Measurements from ENCODE around the gene SCN3A.
A peak's percentile ranks its signal among the peaks of the same experiment; 100 is the strongest.

SCN3A gene

DNA sequence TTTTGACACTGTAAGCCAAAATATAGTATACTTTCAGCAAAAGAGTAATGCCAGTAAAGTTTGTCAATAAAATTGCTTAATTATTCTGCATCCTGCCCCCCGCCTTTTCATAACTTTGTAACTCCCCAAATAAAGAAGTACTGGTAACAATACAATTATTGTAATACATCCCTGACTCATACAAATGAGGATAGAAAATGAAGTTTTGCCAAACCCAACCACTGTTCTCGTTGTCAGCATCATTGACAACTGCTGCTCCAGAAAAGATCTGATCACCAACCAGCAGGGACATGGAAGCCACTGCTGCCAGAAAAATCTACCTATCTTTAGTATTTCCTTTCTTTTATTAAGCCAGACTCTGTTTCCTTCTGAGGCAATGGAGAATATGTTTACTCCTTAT lies 27.1 kb downstream of the SCN3A start:
- in situ Hi-C loops (cut with HindIII; ENCODE audit: low sequenced_read_pairs) = no loop called here
- no peak overlapping the region for H3K4me3 ChIP-seq (ENCODE audit: low read depth, low read length)
- TF ChIP-seq, protein P1, sequence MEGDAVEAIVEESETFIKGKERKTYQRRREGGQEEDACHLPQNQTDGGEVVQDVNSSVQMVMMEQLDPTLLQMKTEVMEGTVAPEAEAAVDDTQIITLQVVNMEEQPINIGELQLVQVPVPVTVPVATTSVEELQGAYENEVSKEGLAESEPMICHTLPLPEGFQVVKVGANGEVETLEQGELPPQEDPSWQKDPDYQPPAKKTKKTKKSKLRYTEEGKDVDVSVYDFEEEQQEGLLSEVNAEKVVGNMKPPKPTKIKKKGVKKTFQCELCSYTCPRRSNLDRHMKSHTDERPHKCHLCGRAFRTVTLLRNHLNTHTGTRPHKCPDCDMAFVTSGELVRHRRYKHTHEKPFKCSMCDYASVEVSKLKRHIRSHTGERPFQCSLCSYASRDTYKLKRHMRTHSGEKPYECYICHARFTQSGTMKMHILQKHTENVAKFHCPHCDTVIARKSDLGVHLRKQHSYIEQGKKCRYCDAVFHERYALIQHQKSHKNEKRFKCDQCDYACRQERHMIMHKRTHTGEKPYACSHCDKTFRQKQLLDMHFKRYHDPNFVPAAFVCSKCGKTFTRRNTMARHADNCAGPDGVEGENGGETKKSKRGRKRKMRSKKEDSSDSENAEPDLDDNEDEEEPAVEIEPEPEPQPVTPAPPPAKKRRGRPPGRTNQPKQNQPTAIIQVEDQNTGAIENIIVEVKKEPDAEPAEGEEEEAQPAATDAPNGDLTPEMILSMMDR (IDR thresholded peaks at IDR 0.05; ENCODE audit: low read depth, low read length) = no peak
- no peak for DNase-seq (ENCODE audit: low read depth, low spot score)

DNA sequence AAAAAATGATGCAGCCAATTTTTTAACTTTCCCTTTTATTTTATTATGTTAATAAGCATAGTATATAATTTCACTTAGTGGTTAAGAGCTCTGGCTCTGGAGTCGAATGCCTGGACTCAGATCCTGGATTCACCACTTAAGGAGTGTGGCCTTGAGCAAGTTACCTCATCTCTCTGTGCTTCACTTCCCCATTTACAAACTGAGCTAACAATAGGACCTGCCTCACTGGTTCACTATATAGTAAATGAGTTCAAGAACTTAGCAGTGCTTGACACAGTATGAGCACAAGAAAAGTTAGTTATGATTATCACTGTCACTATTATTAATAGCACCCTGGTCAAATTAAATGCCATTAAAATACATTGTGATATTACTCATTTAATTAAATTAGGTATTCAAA lies 30.6 kb downstream of the SCN3A start:
- in situ Hi-C loops (cut with HindIII; ENCODE audit: low sequenced_read_pairs) = no loop called here
- TF ChIP-seq, protein P1 (IDR thresholded peaks at IDR 0.05; ENCODE audit: low read depth, low read length) = no peak
- DNase-seq (ENCODE audit: low read depth, low spot score) = no peak
- no peak overlapping the region for H3K4me3 ChIP-seq (ENCODE audit: low read depth, low read length)

DNA sequence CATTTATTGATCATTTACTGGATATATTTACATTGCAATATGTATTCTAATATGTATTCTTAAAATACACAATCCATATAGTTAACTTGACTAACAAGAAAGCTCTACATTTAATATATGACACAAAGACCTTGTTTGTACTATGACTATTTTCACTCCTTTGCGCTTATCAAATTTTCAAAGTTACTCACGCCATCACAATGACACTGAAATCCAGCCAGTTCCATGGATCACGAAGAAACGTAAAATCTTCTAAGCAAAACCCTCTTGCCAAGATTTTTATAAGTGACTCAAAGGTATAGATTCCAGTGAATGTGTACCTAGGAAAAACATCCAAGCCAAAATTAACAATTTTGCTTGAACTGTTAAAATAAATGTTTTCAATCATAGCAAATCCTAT lies 39.6 kb downstream of the SCN3A start:
- H3K4me3 ChIP-seq (ENCODE audit: low read depth, low read length) = no peak overlapping the region
- DNase-seq (ENCODE audit: low read depth, low spot score) = peak; percentile 57
- TF ChIP-seq, protein P1 (IDR thresholded peaks at IDR 0.05; ENCODE audit: low read depth, low read length) = no peak
- in situ Hi-C loops (cut with HindIII; ENCODE audit: low sequenced_read_pairs) = no loop called here

DNA sequence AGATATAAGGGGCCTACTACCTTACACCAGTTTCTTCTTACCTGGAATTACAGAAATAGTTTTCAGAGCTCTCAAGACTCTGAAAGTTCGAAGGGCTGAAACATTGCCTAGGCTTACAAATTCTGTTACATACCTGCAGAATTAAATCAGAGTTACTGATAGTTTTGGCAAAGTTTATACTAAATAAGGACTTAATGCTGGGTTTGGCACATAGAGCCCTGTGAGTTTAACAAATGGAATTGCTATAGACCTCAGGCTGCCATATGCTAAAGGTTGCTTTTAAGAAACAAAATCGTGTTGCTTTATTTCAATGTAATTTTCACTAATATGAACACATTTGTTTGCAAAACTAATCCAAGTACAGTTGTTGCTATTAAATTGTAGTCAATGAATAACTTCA lies 40.1 kb downstream of the SCN3A start:
- peak; percentile 64 for DNase-seq (ENCODE audit: low read depth, low spot score)
- no peak overlapping the region for H3K4me3 ChIP-seq (ENCODE audit: low read depth, low read length)
- in situ Hi-C loops (cut with HindIII; ENCODE audit: low sequenced_read_pairs) = no loop called here
- TF ChIP-seq, protein P1 (IDR thresholded peaks at IDR 0.05; ENCODE audit: low read depth, low read length) = no peak

GRCh38 chr2:165162466-165162865 lies 41.4 kb downstream of the SCN3A start:
- TF ChIP-seq, protein P1 (IDR thresholded peaks at IDR 0.05; ENCODE audit: low read depth, low read length) = no peak
- in situ Hi-C loops (cut with HindIII; ENCODE audit: low sequenced_read_pairs) = no loop called here
- DNase-seq (ENCODE audit: low read depth, low spot score) = no peak
- H3K4me3 ChIP-seq (ENCODE audit: low read depth, low read length) = no peak overlapping the region

DNA sequence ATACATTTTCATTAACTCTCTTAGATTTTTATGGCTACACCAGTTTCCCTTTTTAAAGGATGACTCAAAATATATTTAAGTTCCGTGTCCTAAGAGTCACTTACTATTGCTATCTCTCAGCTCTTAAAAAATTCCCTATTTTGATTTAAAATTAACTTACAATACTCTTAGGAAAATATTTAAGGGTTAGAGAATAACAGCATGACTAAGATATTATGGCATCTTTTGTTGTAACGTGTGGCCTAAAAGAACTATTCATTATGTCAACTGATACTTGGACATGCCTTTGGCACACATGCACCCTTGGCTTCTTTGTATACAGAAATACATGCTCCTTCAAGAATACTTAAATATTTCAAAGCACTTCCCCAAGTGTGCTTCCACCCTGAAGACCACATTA lies 42.3 kb downstream of the SCN3A start:
- DNase-seq (ENCODE audit: low read depth, low spot score) = peak; percentile 62
- TF ChIP-seq, protein P1 (IDR thresholded peaks at IDR 0.05; ENCODE audit: low read depth, low read length) = no peak
- no peak overlapping the region for H3K4me3 ChIP-seq (ENCODE audit: low read depth, low read length)
- in situ Hi-C loops (cut with HindIII; ENCODE audit: low sequenced_read_pairs) = no loop called here

GRCh38 chr2:165157160-165157559 lies 46.7 kb downstream of the SCN3A start:
- TF ChIP-seq, protein P1 (IDR thresholded peaks at IDR 0.05; ENCODE audit: low read depth, low read length) = no peak
- in situ Hi-C loops (cut with HindIII; ENCODE audit: low sequenced_read_pairs) = no loop called here
- DNase-seq (ENCODE audit: low read depth, low spot score) = no peak
- no peak overlapping the region for H3K4me3 ChIP-seq (ENCODE audit: low read depth, low read length)

Data from astrocyte of the spinal cord (primary cell).